ENCODE data around the gene MVD. TPM values are rescaled to one million over a fixed set of nuclear protein-coding genes. Genes with fewer than 3 reads are reported as not detected.

The MVD gene
- total and polyA plus RNA-seq, 2 experiments from 2014 or later: 95.3 to 149 TPM

GRCh38 chr16:88703486-88704309, 40.8 kb upstream of the MVD start:
- Histone ChIP-seq H3K4me2 (no peak overlapping the region), H3F3A (replicated peaks; ENCODE audit: low read depth) (0 out of 2 replicates have a peak, but pooled peaks cover 2% of the 10 kb centered on the region), H3K79me2 (replicated peaks; ENCODE audit: insufficient read depth) (peaks cover 40% of the 10 kb centered on the region), H3K4me1 (ENCODE audit: insufficient read depth) (peaks cover 5% of the 10 kb centered on the region; the same call in 1 of the 2 replicates), H3K27ac (ENCODE audit: low read depth) (peak overlapping the region; percentile 69; the same call in 1 of the 2 replicates), H3K36me3 (ENCODE audit: insufficient read depth) (no peaks in the 10 kb centered on the region), H3K9me2 (ENCODE audit: insufficient read depth) (no peaks in the 10 kb centered on the region), H3K4me3 (no peak overlapping the region), H2AFZ (no peak overlapping the region), H3K27me3 (ENCODE audit: insufficient read depth) (no peaks in the 10 kb centered on the region), H4K20me1 (replicated peaks; ENCODE audit: insufficient read depth) (peaks cover 5% of the 10 kb centered on the region)
- H3K27ac Mint-ChIP-seq: peak overlapping the region; percentile 77
- peak overlapping the region; percentile 88 for H3K4me3 Mint-ChIP-seq
- ATAC-seq: no peak
- no peaks in the 10 kb centered on the region; the same call in 2 of the 3 replicates for H3K36me3 Mint-ChIP-seq (ENCODE audit: low read depth)
- H3K27me3 Mint-ChIP-seq (ENCODE audit: insufficient read depth, low read depth, poor library complexity): peaks cover 14% of the 10 kb centered on the region
- no peak for TF ChIP-seq EZH2 (IDR thresholded peaks at IDR 0.05; ENCODE audit: low read depth, unreplicated experiment)
- TF ChIP-seq NANOG (IDR thresholded peaks at IDR 0.05; ENCODE audit: borderline replicate concordance): no peak
- TF ChIP-seq CREB1 (CRISPR knock-in tag; IDR thresholded peaks at IDR 0.05; ENCODE audit: low read depth): no peak
- TF ChIP-seq, protein P1, sequence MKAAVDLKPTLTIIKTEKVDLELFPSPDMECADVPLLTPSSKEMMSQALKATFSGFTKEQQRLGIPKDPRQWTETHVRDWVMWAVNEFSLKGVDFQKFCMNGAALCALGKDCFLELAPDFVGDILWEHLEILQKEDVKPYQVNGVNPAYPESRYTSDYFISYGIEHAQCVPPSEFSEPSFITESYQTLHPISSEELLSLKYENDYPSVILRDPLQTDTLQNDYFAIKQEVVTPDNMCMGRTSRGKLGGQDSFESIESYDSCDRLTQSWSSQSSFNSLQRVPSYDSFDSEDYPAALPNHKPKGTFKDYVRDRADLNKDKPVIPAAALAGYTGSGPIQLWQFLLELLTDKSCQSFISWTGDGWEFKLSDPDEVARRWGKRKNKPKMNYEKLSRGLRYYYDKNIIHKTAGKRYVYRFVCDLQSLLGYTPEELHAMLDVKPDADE (IDR thresholded peaks at IDR 0.05): no peak
- TF ChIP-seq, protein P2, sequence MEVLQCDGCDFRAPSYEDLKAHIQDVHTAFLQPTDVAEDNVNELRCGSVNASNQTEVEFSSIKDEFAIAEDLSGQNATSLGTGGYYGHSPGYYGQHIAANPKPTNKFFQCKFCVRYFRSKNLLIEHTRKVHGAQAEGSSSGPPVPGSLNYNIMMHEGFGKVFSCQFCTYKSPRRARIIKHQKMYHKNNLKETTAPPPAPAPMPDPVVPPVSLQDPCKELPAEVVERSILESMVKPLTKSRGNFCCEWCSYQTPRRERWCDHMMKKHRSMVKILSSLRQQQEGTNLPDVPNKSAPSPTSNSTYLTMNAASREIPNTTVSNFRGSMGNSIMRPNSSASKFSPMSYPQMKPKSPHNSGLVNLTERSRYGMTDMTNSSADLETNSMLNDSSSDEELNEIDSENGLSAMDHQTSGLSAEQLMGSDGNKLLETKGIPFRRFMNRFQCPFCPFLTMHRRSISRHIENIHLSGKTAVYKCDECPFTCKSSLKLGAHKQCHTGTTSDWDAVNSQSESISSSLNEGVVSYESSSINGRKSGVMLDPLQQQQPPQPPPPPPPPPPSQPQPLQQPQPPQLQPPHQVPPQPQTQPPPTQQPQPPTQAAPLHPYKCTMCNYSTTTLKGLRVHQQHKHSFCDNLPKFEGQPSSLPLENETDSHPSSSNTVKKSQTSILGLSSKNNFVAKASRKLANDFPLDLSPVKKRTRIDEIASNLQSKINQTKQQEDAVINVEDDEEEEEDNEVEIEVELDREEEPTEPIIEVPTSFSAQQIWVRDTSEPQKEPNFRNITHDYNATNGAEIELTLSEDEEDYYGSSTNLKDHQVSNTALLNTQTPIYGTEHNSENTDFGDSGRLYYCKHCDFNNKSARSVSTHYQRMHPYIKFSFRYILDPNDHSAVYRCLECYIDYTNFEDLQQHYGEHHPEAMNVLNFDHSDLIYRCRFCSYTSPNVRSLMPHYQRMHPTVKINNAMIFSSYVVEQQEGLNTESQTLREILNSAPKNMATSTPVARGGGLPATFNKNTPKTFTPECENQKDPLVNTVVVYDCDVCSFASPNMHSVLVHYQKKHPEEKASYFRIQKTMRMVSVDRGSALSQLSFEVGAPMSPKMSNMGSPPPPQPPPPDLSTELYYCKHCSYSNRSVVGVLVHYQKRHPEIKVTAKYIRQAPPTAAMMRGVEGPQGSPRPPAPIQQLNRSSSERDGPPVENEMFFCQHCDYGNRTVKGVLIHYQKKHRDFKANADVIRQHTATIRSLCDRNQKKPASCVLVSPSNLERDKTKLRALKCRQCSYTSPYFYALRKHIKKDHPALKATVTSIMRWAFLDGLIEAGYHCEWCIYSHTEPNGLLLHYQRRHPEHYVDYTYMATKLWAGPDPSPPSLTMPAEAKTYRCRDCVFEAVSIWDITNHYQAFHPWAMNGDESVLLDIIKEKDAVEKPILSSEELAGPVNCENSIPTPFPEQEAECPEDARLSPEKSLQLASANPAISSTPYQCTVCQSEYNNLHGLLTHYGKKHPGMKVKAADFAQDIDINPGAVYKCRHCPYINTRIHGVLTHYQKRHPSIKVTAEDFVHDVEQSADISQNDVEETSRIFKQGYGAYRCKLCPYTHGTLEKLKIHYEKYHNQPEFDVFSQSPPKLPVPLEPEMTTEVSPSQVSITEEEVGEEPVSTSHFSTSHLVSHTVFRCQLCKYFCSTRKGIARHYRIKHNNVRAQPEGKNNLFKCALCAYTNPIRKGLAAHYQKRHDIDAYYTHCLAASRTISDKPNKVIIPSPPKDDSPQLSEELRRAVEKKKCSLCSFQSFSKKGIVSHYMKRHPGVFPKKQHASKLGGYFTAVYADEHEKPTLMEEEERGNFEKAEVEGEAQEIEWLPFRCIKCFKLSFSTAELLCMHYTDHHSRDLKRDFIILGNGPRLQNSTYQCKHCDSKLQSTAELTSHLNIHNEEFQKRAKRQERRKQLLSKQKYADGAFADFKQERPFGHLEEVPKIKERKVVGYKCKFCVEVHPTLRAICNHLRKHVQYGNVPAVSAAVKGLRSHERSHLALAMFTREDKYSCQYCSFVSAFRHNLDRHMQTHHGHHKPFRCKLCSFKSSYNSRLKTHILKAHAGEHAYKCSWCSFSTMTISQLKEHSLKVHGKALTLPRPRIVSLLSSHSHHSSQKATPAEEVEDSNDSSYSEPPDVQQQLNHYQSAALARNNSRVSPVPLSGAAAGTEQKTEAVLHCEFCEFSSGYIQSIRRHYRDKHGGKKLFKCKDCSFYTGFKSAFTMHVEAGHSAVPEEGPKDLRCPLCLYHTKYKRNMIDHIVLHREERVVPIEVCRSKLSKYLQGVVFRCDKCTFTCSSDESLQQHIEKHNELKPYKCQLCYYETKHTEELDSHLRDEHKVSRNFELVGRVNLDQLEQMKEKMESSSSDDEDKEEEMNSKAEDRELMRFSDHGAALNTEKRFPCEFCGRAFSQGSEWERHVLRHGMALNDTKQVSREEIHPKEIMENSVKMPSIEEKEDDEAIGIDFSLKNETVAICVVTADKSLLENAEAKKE (CRISPR knock-in tag; IDR thresholded peaks at IDR 0.05): no peak
- TF ChIP-seq ZNF331 (CRISPR knock-in tag; IDR thresholded peaks at IDR 0.05; ENCODE audit: low read depth): no peak
- TF ChIP-seq, protein P3, sequence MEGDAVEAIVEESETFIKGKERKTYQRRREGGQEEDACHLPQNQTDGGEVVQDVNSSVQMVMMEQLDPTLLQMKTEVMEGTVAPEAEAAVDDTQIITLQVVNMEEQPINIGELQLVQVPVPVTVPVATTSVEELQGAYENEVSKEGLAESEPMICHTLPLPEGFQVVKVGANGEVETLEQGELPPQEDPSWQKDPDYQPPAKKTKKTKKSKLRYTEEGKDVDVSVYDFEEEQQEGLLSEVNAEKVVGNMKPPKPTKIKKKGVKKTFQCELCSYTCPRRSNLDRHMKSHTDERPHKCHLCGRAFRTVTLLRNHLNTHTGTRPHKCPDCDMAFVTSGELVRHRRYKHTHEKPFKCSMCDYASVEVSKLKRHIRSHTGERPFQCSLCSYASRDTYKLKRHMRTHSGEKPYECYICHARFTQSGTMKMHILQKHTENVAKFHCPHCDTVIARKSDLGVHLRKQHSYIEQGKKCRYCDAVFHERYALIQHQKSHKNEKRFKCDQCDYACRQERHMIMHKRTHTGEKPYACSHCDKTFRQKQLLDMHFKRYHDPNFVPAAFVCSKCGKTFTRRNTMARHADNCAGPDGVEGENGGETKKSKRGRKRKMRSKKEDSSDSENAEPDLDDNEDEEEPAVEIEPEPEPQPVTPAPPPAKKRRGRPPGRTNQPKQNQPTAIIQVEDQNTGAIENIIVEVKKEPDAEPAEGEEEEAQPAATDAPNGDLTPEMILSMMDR (conservative IDR thresholded peaks at IDR 0.05; ENCODE audit: low read depth in 2 of 2): no peak
- no peak for TF ChIP-seq ZNF114 (CRISPR knock-in tag; IDR thresholded peaks at IDR 0.05)
- TF ChIP-seq EZH2phosphoT487 (IDR thresholded peaks at IDR 0.05; ENCODE audit: unreplicated experiment): no peak
- TF ChIP-seq REST (IDR thresholded peaks at IDR 0.05; ENCODE audit: unreplicated experiment): no peak
- no peak for TF ChIP-seq STAT1 (IDR thresholded peaks at IDR 0.05; ENCODE audit: unreplicated experiment)
- TF ChIP-seq JUNB (IDR thresholded peaks at IDR 0.05; ENCODE audit: unreplicated experiment): no peak
- TF ChIP-seq POLR2AphosphoS5 (IDR thresholded peaks at IDR 0.05; ENCODE audit: low read depth): no peak
- DNase-seq (ENCODE audit: low spot score): no peak
- H3K4me1 Mint-ChIP-seq: peaks cover 20% of the 10 kb centered on the region
- no peaks in the 10 kb centered on the region for H3K9me3 Mint-ChIP-seq

Data from GM23338 (cell line).